Cardiac muscle cell (in vitro differentiated cells and primary cell): ENCODE results near the gene GRIFIN. TPM values are rescaled to one million over a fixed set of nuclear protein-coding genes. Genes with fewer than 3 reads are reported as not detected.

Experiments
- DNase-seq, 2 donors: peaks; one replicate each; pipeline versions ENCODE4 v3.0.0 to v3.0.0-alpha.2; 2010 to 2017; ENCODE audit warnings: low read depth in 1 of 2, low spot score in 1 of 2
- H3K27ac ChIP-seq: fragments of 200-600 bp; sonication (generic); 2 replicates; pipeline ENCODE4 v1.5.1; 2016
- H3K27me3 ChIP-seq: fragments of 200-600 bp; sonication (generic); 2 replicates; pipeline ENCODE4 v1.6.0; 2016; ENCODE audit warnings: control low read depth
- H3K36me3 ChIP-seq: fragments of 200-600 bp; sonication (generic); 2 replicates; pipeline ENCODE4 v1.5.1; 2016; ENCODE audit warnings: control low read depth
- H3K4me1 ChIP-seq: fragments of 200-600 bp; sonication (generic); 2 replicates; pipeline ENCODE4 v1.8.1; 2017; ENCODE audit warnings: low read depth, mild to moderate bottlenecking, mixed run types
- H3K4me3 ChIP-seq: fragments of 200-600 bp; sonication (generic); 2 replicates; pipeline ENCODE4 v1.5.1; 2016; ENCODE audit warnings: mild to moderate bottlenecking
- H3K9me3 ChIP-seq: fragments of 200-600 bp; sonication (generic); 2 replicates; pipeline ENCODE4 v1.5.1; 2017; ENCODE audit warnings: low read depth, mild to moderate bottlenecking, control low read depth
- polyA plus RNA-seq: library from polyadenylated mRNA; unstranded; fragments of >200 nt; fragmentation: Nextera tagmentation; extraction: Ambion mirVana; gene quantifications from 2 replicates; pipeline ENCODE4 v1.2.1, GENCODE V29; 2016
- total RNA-seq: library from RNA; depleted of rRNA; stranded (reverse); fragments of >200 nt; gene quantifications from 2 replicates; pipeline ENCODE4 v1.2.3, GENCODE V29; 2016
- TF ChIP-seq, protein P1 (sequence below): IDR thresholded peaks from 2 replicates; pipeline ENCODE4 v1.5.1; 2012; ENCODE audit warnings: low read depth, mild to moderate bottlenecking, low read length

GRIFIN gene
- total and polyA plus RNA-seq, 2 experiments from 2014 or later = not detected

DNA sequence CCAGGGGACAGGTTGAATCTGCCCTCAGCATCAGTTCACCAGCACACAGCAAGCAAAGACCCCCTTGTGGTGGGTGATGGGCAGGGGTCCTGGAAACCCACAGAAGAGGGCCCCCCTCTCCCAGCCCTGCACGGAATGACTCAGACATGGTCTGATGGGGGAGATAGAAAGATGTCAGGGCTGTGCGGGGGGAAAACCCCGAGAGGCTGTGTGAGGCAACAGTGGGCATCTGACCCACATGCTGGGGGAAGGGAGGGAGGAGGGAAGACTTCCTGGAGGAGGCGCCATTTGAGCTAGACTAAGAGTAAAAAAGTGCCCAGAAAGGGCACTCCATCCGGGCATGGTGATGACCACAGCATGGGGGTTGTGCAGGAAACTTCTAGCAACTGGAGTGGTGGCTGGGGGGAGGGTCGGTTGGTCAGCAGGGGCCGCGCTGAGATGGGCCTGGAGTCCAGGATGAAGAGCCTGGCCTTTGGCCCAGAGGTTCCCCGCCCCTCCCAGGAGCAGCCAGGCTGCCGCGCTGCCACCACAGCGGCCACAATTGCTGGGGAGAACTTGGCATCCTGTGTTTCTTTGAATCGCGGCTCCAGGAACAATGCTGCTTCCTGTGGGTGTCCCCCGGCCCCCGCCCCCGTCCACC, 45.9 kb upstream of the GRIFIN start:
- H3K9me3 ChIP-seq = no peaks in the 10 kb centered on the region
- no peaks in the 10 kb centered on the region for H3K36me3 ChIP-seq
- TF ChIP-seq, protein P1, sequence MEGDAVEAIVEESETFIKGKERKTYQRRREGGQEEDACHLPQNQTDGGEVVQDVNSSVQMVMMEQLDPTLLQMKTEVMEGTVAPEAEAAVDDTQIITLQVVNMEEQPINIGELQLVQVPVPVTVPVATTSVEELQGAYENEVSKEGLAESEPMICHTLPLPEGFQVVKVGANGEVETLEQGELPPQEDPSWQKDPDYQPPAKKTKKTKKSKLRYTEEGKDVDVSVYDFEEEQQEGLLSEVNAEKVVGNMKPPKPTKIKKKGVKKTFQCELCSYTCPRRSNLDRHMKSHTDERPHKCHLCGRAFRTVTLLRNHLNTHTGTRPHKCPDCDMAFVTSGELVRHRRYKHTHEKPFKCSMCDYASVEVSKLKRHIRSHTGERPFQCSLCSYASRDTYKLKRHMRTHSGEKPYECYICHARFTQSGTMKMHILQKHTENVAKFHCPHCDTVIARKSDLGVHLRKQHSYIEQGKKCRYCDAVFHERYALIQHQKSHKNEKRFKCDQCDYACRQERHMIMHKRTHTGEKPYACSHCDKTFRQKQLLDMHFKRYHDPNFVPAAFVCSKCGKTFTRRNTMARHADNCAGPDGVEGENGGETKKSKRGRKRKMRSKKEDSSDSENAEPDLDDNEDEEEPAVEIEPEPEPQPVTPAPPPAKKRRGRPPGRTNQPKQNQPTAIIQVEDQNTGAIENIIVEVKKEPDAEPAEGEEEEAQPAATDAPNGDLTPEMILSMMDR = no peak
- no peak overlapping the region for H3K27ac ChIP-seq
- DNase-seq = peak in 1 of 2 donors; percentile 39
- no peaks in the 10 kb centered on the region for H3K4me1 ChIP-seq
- H3K4me3 ChIP-seq = no peak overlapping the region
- H3K27me3 ChIP-seq = peaks cover 35% of the 10 kb centered on the region

DNA sequence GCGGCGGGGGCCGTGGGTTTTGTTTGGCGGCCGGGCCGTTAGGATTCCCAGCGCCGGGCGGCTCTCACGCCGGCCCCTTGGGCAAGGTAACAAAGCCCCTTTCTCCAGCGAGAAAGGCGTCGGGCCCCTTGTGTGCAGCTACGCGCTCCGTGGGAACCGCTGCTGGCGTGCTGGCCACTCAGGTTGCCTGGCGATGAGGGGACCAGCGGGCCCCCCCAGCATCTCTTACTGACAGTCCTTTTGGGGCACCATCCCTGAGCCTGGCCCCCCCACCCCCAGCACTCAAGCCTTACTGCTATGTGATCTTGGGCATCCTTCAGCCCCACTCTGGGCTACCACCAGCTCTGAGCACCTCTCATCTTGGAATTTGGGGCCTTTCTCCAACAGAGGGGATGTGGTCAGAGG, 45.1 kb upstream of the GRIFIN start:
- no peaks in the 10 kb centered on the region for H3K9me3 ChIP-seq
- TF ChIP-seq, protein P1 = no peak
- no peaks in the 10 kb centered on the region for H3K36me3 ChIP-seq
- peaks cover 39% of the 10 kb centered on the region for H3K27me3 ChIP-seq
- no peaks in the 10 kb centered on the region for H3K4me1 ChIP-seq
- H3K4me3 ChIP-seq = no peak overlapping the region
- no peak overlapping the region for H3K27ac ChIP-seq
- no peak for DNase-seq

DNA sequence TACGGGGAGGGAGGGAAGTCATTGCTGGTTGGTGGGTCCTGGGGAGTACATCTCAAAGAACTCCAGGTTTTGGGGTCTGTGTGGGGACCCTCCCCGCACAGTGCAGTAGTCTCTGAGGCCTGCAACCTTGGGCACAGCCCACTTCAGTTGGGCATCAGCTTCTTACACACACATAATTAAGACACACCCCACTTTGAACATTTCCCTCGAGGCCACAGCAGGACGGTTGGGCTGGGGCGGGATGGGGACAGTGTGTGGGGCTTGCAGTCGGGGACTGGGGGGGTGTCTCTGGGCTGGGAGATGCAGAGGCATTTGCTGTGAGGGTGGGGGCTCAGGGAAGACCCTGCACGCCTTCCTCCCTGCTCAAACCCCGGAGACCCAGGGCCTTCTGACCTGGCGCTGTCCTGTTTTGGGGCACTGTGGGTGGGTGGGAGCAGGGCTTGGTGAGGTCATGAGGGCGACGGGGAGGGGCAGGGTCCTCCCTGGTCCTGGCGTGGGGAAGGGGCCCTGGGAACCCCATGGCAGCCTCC, 44.6 kb upstream of the GRIFIN start:
- TF ChIP-seq, protein P1 = no peak
- peaks cover 39% of the 10 kb centered on the region for H3K27me3 ChIP-seq
- H3K4me1 ChIP-seq = no peaks in the 10 kb centered on the region
- no peak overlapping the region for H3K4me3 ChIP-seq
- no peaks in the 10 kb centered on the region for H3K36me3 ChIP-seq
- no peak overlapping the region for H3K27ac ChIP-seq
- DNase-seq = no peak
- H3K9me3 ChIP-seq = no peaks in the 10 kb centered on the region

DNA sequence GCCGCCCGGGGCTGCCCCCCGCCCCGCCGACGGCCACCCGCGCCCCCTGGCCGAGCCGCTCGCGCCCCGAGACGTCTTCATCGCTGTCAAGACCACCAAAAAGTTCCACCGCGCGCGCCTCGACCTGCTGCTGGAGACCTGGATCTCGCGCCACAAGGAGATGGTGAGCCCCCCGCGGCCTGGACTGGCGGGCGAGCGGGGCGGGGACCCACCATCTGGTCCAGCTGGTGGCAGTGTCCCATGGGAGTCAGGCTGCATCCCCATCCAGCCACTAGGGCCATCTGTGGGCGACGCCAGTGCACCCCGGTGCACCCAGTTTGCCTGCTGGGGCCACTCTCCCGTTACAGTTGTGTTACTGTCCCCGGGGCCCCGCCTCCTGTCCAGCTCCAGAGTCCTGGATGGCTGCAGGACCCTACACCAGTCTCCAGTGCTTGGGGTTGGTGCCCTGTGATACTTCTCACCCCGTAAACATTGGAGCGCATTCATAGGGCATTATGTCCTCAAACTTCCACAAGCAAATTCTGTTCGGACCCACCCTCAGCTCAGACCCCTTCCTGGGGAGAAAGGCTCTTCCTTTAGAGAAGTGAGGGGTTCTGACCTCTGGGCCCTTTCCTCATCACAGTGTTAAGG, 44.0 kb upstream of the GRIFIN start:
- TF ChIP-seq, protein P1 = no peak
- Histone ChIP-seq H3K4me3 (peak overlapping the region; percentile 18), H3K27me3 (peaks cover 39% of the 10 kb centered on the region), H3K4me1 (no peaks in the 10 kb centered on the region), H3K36me3 (no peaks in the 10 kb centered on the region), H3K9me3 (no peaks in the 10 kb centered on the region), H3K27ac (no peak overlapping the region)
- DNase-seq = peak in 1 of 2 donors; percentile 23

DNA sequence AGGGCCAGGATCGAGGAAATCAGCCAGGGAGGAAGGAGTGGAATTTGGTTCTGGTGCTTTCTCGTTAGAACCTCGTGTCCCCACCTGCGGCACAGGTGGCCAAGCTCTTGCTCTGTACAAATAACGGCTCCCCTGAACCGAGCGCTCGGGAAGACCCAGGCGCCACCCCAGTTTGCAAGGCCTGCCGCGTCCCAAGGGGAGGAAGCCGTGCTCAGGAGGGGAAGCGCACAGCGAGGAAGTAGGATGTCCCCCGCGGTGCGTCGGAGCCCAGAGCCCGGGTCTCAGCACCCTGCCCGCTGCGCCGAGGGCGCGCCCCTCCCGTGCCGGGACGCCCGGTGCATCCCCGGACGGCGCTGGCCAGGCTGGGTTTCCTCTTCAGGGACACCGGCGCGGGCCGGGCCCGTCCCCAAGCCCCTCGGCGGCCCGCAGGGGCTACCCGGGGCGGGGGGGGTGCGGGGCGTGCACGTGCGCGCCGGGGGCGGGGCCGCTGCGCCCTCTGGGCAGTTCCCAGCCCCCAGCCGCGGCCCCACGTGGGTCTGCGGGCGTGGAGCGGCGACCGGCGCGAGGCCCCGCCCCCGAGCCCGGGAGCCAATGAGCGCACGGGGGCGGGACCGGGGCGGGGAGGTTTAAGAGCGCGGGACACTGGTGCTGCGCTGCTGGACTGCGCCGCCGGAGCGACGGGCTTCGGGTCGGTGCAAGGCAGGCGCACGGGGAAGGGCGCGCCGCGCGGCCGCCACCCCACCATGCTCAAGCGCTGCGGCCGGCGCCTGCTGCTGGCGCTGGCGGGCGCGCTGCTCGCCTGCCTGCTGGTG, 43.1 kb upstream of the GRIFIN start, which contains the start of gene LFNG:
Gene LFNG (plus strand): TSS at position 656 of the 812 bp plus-strand sequence. CDS start 88 bp downstream, at position 744.
- Histone ChIP-seq H3K4me3 (peak within 1 kb of the TSS; percentile 22), H3K27me3 (peaks cover 39% of the 10 kb centered on the region), H3K27ac (no peak within 1 kb of the TSS), H3K4me1 (no peaks in the 10 kb centered on the region), H3K9me3 (no peaks in the 10 kb centered on the region), H3K36me3 (no peaks in the 10 kb centered on the region)
- peak; percentile 90 to 96 for DNase-seq
- TF ChIP-seq, protein P1 = no peak
